ENCODE data around the gene FGFR4.

Gene FGFR4

GRCh38 chr5:177085985-177086653 lies 596 bp upstream of the FGFR4 start:
- no peak for DNase-seq

- DNase-seq: no peak
These were observed 787 bp downstream of the FGFR4 start for GRCh38 chr5:177087398-177088005.

GRCh38 chr5:177089127-177089526 lies 2.4 kb downstream of the FGFR4 start:
- no peak for DNase-seq

DNA sequence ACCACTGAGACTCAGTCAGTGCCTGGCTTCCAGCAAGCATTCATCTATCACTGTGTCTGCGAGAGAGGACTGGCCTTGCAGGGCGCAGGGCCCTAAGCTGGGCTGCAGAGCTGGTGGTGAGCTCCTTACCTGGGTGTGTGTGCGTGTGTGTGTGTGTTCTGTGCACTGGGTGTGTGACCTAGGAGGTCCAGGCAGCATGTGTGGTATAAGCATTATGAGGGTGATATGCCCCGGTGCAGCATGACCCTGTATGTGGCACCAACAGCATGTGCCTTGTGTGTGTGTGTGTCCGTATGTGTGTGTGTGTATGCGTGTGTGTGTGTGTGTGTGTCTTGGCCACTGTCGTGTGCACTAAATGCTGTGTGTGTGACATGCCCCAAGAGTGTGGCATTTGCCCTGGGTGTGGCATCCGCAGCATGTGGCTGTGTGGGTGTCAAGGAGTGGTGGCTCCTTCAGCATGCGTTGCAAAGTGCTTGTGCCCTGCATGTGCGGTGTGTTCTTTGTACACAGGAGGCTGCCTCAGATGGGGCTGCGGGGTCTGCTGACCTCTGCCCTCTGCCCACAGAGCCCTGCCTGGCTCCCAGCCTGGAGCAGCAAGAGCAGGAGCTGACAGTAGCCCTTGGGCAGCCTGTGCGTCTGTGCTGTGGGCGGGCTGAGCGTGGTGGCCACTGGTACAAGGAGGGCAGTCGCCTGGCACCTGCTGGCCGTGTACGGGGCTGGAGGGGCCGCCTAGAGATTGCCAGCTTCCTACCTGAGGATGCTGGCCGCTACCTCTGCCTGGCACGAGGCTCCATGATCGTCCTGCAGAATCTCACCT lies 3.3 kb downstream of the FGFR4 start:
- DNase-seq: no peak

DNA sequence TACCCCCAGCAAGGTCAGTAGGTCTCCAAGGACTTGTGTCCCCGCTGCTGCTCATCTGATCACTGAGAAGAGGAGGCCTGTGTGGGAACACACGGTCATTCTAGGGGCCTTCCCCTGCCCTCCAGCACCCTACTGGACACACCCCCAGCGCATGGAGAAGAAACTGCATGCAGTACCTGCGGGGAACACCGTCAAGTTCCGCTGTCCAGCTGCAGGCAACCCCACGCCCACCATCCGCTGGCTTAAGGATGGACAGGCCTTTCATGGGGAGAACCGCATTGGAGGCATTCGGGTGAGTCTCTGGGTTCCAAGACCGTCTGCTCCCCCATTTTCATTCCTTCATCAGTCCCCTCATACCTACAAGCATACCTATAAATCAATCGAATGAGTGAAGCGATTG lies 4.1 kb downstream of the FGFR4 start:
- no peak for DNase-seq

DNA sequence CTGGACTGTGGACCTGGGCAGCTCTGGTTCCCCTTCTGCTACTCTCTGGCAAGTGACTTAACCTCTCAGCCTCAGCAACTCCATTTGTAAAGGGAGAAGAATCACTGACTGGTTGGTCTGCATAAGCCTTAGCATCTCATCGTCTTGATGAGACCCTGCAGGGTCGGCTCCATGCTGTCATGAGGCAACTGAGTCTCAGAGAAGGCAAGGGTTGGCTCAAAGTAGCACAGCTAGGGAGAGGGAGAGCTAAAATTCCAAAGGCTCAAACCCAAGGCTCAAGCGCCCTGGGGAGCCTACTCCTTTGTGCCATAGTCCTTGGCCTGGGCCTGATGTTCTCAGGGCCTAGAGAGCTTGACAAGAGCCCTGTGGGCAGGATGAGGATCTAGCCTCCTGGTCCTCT lies 4.5 kb downstream of the FGFR4 start:
- no peak for DNase-seq

GRCh38 chr5:177092178-177093081 lies 5.7 kb downstream of the FGFR4 start:
- no peak for DNase-seq

- DNase-seq: no peak
These were observed 6.5 kb downstream of the FGFR4 start for GRCh38 chr5:177093082-177093712.

- DNase-seq: no peak
These were observed 7.1 kb downstream of the FGFR4 start for GRCh38 chr5:177093803-177094202.

DNA sequence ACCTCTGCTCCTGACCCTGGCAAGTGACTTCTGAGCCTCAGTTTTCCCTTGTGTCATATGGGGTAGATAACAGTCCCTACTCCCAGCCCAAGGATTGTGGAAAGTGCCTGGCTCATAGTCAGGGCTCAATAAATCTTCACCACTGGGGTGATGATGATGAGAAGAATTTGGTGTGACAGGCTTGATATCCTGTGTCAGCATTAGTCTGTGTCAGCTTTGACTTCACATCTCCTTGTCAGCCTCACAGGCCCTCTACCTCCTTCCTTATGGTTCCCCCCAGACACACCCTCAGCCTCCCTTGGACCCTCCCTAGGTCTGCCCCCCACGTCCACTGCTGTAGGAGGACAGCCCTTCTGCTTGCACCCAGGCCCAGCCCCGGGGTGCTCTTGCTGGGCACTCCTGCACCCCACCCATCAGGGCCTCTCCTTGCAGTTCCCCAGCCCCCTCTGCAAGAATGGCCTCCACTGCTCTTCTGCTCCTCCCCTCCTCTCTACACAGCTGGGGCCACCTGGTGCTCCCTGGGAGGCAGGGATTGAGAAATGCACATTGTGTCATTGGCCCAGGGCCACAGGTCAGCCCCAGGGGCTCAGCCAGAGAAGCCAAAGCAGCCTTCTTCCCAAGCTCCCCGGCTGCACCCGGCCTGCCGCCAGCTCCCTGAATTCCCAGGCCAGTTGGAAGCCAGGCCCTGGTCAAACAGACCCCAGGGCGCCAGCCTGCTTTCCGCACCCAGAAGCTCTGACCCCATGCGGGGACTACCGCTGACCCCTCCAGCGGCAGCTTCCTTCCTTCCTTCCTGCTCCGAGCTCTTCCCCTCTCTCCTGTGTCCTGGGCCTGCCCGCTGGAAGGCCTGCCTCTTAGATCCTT lies 7.7 kb downstream of the FGFR4 start:
- DNase-seq: no peak

DNA sequence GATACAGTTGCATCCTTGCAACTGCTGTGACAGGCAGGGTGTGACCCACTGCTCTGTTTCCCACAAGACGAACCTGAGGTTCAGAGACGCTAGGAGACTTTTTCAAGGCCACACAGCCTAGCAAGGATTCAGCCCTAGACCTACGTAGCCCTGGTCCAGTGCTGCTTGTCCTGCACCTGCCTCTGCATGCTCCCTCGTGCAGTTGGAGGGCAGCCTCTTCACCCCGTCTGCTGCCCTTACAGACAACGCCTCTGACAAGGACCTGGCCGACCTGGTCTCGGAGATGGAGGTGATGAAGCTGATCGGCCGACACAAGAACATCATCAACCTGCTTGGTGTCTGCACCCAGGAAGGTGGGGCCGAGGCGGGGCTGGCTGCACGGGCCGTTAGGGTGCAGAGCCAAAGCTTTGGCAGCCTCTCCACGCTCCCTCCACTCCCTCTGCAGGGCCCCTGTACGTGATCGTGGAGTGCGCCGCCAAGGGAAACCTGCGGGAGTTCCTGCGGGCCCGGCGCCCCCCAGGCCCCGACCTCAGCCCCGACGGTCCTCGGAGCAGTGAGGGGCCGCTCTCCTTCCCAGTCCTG lies 8.5 kb downstream of the FGFR4 start:
- no peak for DNase-seq

DNA sequence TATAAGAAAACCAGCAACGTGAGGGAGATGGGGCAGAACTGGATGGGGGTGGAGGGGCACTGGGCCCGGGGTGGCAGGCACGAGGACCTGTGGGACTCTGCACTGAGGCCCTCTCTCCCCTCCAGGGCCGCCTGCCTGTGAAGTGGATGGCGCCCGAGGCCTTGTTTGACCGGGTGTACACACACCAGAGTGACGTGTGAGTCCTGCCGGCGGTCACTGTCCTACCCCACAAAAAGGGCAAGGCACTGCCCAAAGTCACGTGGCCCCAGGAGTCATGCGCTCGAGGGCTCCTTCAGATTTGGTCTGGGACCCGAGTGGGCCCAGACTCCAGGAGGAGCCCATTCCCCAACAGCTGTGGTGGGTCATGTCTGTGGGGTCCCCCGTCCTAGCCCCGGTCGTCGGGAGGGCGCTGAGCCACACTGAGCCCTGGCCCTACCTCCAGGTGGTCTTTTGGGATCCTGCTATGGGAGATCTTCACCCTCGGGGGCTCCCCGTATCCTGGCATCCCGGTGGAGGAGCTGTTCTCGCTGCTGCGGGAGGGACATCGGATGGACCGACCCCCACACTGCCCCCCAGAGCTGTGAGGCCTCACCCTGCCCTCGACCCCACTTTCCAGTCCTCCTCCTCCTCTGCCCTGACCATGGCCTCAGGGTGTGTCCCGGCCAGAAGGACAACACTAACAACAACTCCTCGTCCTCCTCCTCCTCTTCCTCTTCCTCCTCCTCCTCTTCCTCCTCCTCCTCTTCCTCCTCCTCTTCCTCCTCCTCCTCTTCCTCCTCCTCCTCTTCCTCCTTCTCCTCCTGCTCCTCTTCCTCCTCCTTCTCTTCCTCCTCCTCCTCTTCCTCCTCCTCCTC lies 9.7 kb downstream of the FGFR4 start:
- DNase-seq: no peak

DNA sequence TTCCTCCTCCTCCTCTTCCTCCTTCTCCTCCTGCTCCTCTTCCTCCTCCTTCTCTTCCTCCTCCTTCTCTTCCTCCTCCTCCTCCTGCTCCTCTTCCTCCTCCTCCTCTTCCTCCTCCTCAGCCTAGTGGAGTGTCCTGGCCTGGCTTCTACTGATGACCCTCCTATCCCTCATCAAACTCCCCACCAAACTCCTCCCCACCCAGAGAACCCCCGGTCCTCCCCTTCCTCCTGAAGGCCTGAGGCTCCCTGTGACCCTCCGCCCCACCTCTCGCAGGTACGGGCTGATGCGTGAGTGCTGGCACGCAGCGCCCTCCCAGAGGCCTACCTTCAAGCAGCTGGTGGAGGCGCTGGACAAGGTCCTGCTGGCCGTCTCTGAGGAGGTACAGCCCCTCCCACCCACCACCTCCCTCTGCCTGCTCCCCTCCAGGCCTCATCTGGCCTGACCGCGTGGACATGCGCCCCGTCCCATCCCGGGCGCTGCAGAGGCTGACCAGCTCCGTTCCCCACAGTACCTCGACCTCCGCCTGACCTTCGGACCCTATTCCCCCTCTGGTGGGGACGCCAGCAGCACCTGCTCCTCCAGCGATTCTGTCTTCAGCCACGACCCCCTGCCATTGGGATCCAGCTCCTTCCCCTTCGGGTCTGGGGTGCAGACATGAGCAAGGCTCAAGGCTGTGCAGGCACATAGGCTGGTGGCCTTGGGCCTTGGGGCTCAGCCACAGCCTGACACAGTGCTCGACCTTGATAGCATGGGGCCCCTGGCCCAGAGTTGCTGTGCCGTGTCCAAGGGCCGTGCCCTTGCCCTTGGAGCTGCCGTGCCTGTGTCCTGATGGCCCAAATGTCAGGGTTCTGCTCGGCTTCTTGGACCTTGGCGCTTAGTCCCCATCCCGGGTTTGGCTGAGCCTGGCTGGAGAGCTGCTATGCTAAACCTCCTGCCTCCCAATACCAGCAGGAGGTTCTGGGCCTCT lies 10.6 kb downstream of the FGFR4 start:
- DNase-seq: no peak

DNA sequence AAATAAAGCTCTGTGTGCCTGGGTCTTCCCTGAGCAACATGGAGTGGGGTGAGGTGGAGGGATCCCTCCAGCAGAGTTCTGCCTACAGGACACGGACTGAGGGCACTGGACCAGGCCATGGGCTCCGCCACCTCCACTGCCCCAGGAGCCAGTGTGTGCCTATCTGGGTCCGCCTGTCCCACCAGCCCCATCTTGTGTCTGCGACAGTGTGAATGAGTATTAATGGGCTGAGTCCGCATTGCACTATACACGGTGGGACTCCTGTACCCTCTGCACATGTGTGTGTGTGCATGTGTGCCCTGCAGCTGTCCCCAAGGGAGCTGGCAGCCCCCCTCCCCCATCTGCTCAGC lies 11.4 kb downstream of the FGFR4 start:
- DNase-seq: no peak

DNA sequence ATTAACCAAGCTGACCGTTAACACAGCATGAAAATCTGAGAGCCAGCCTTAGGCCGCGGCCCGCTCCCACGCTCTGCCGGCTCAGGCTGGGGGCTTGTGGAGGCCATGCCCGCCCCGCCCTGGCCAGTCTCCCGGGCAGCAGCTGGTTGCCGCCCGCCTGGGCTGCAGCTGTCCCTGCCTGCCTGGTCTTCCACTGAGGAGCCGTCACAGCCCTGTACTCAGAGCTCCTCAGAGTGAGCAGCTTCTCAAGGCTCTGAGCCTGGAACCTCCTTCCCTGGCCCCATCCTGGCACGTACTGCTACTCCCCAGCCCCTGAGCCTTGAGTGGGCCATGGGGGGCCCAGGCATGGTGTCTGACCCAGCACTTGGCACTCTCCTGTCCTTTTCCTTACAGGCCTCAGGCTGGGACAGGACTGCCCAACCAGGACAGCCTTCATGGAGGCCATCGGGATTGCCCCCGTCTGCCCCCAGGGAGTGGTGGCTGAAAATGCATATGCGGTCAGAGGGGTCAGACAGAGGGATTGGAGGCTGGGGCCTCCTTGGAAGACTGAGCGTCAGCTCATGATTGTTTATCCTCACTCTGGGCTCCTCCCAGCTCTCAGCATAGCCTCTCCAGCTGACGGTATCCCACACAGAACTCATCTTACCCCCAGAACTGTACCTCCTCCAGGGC lies 11.9 kb downstream of the FGFR4 start:
- no peak for DNase-seq

DNA sequence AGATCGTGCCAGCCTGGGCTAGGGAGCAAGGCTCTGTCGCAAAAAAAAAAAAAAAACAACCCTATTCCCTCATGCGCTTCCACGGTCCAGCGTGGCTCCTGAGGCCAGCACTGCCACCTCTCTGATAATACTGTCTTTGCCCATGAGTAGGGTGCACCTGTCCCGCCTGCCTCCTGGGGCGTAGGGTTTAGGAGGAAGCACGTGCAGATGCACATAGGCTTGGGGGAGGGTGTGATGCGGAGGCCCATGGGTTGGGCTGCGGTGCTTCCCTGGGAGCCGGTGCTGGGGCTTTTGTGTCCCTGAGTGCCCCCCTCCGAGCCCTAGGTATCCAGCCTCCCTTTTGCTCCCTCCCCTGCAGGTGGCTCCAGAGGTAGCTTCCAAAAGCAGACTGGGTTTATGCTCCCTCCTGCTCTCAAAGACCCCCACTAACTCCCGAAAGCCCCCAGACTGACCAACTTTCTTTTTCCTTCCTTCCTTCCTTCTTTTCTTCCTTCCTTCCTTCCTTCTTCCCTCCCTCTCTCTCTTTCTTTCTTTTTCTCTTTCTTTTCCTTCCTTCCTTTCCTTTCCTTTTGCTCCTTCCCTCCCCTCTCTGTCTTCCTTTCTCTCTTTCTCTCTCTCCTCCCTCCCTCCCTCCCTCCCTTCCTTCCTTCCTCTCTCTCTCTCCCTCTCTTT lies 12.8 kb downstream of the FGFR4 start:
- DNase-seq: no peak

- no peak for DNase-seq
These were observed 14.0 kb downstream of the FGFR4 start for GRCh38 chr5:177100714-177101121.

Measured in activated T-cell treated with anti-CD3 and anti-CD28 coated beads, Interleukin-2, amount 50 U/mL, for 1 hour (primary cell).